ENCODE results near the gene FAM131C. TPM values are rescaled to one million over a fixed set of nuclear protein-coding genes. Genes with fewer than 3 reads are reported as not detected.

Gene FAM131C
- total and polyA plus RNA-seq, 2 experiments from 2014 or later: 0.71 to 1.3 TPM

GRCh38 chr1:16093611-16094010, 20.2 kb upstream of the FAM131C start:
- Mint-ChIP-seq H3K4me1 (peaks cover 8% of the 10 kb centered on the region), H3K4me3 (no peak overlapping the region), H3K9me3 (no peaks in the 10 kb centered on the region), H3K27ac (no peak overlapping the region), H3K27me3 (ENCODE audit: insufficient read depth, low read depth, poor library complexity) (peaks cover 12% of the 10 kb centered on the region), H3K36me3 (ENCODE audit: low read depth) (no peaks in the 10 kb centered on the region)
- H3K27me3 ChIP-seq (ENCODE audit: insufficient read depth): no peaks in the 10 kb centered on the region
- no peak overlapping the region for H3K4me3 ChIP-seq
- H3F3A ChIP-seq (replicated peaks; ENCODE audit: low read depth): no peaks in the 10 kb centered on the region
- no peaks in the 10 kb centered on the region for H3K36me3 ChIP-seq (ENCODE audit: insufficient read depth)
- H3K27ac ChIP-seq (ENCODE audit: low read depth): no peak overlapping the region
- H2AFZ ChIP-seq: no peak overlapping the region
- no peaks in the 10 kb centered on the region for H4K20me1 ChIP-seq (replicated peaks; ENCODE audit: insufficient read depth)
- H3K9me2 ChIP-seq (ENCODE audit: insufficient read depth): no peaks in the 10 kb centered on the region
- ATAC-seq (no peak), DNase-seq (ENCODE audit: low spot score) (no peak)
- TF ChIP-seq REST (IDR thresholded peaks at IDR 0.05; ENCODE audit: unreplicated experiment): no peak
- TF ChIP-seq CTCF (conservative IDR thresholded peaks at IDR 0.05; ENCODE audit: low read depth in 2 of 2): no peak
- TF ChIP-seq ZNF114 (CRISPR knock-in tag; IDR thresholded peaks at IDR 0.05): no peak
- TF ChIP-seq CREB1 (CRISPR knock-in tag; IDR thresholded peaks at IDR 0.05; ENCODE audit: low read depth): no peak
- no peak for TF ChIP-seq JUNB (IDR thresholded peaks at IDR 0.05; ENCODE audit: unreplicated experiment)
- TF ChIP-seq POLR2AphosphoS5 (IDR thresholded peaks at IDR 0.05; ENCODE audit: low read depth): no peak
- no peak for TF ChIP-seq NANOG (IDR thresholded peaks at IDR 0.05; ENCODE audit: borderline replicate concordance)
- H3K4me2 ChIP-seq: no peak overlapping the region
- 0 out of 2 replicates have a peak, but pooled peaks cover under 1% of the 10 kb centered on the region for H3K4me1 ChIP-seq (ENCODE audit: insufficient read depth)
- H3K79me2 ChIP-seq (replicated peaks; ENCODE audit: insufficient read depth): no peaks in the 10 kb centered on the region

GRCh38 chr1:16092923-16093511, 19.6 kb upstream of the FAM131C start:
- Mint-ChIP-seq H3K27ac (no peak overlapping the region), H3K9me3 (no peaks in the 10 kb centered on the region), H3K4me3 (no peak overlapping the region), H3K36me3 (ENCODE audit: low read depth) (no peaks in the 10 kb centered on the region), H3K4me1 (peaks cover 9% of the 10 kb centered on the region), H3K27me3 (ENCODE audit: insufficient read depth, low read depth, poor library complexity) (peaks cover 12% of the 10 kb centered on the region)
- Histone ChIP-seq H3K27me3 (ENCODE audit: insufficient read depth) (no peaks in the 10 kb centered on the region), H3K4me3 (no peak overlapping the region), H3K79me2 (replicated peaks; ENCODE audit: insufficient read depth) (no peaks in the 10 kb centered on the region), H3K4me1 (ENCODE audit: insufficient read depth) (no peaks in the 10 kb centered on the region), H3K9me2 (ENCODE audit: insufficient read depth) (no peaks in the 10 kb centered on the region), H3F3A (replicated peaks; ENCODE audit: low read depth) (no peaks in the 10 kb centered on the region), H3K36me3 (ENCODE audit: insufficient read depth) (no peaks in the 10 kb centered on the region), H2AFZ (no peak overlapping the region), H3K27ac (ENCODE audit: low read depth) (no peak overlapping the region), H4K20me1 (replicated peaks; ENCODE audit: insufficient read depth) (no peaks in the 10 kb centered on the region), H3K4me2 (no peak overlapping the region)
- no peak for DNase-seq (ENCODE audit: low spot score)
- no peak for ATAC-seq
- TF ChIP-seq ZNF114 (CRISPR knock-in tag; IDR thresholded peaks at IDR 0.05) (no peak), ZNF462 (CRISPR knock-in tag; IDR thresholded peaks at IDR 0.05) (no peak), NANOG (IDR thresholded peaks at IDR 0.05; ENCODE audit: borderline replicate concordance) (no peak), EZH2 (IDR thresholded peaks at IDR 0.05; ENCODE audit: low read depth, unreplicated experiment) (no peak), CREB1 (CRISPR knock-in tag; IDR thresholded peaks at IDR 0.05; ENCODE audit: low read depth) (no peak), POLR2AphosphoS5 (IDR thresholded peaks at IDR 0.05; ENCODE audit: low read depth) (no peak), ZNF331 (CRISPR knock-in tag; IDR thresholded peaks at IDR 0.05; ENCODE audit: low read depth) (no peak)

All from GM23338 (cell line).